Measurements from ENCODE around the gene CLDND2. TPM values are rescaled to one million over a fixed set of nuclear protein-coding genes. Genes with fewer than 3 reads are reported as not detected.

Gene CLDND2
- total and polyA plus RNA-seq, 2 experiments from 2014 or later, result 7.7 TPM; not detected in 1

- TF ChIP-seq REST (IDR thresholded peaks at IDR 0.05; ENCODE audit: unreplicated experiment) (no peak), EZH2 (IDR thresholded peaks at IDR 0.05; ENCODE audit: low read depth, unreplicated experiment) (no peak), ZNF114 (CRISPR knock-in tag; IDR thresholded peaks at IDR 0.05) (no peak), NANOG (IDR thresholded peaks at IDR 0.05; ENCODE audit: borderline replicate concordance) (no peak), CREB1 (CRISPR knock-in tag; IDR thresholded peaks at IDR 0.05; ENCODE audit: low read depth) (no peak), POLR2AphosphoS5 (IDR thresholded peaks at IDR 0.05; ENCODE audit: low read depth) (no peak), ZNF331 (CRISPR knock-in tag; IDR thresholded peaks at IDR 0.05; ENCODE audit: low read depth) (no peak), JUNB (IDR thresholded peaks at IDR 0.05; ENCODE audit: unreplicated experiment) (no peak), CTCF (conservative IDR thresholded peaks at IDR 0.05; ENCODE audit: low read depth in 2 of 2) (no peak), STAT1 (IDR thresholded peaks at IDR 0.05; ENCODE audit: unreplicated experiment) (no peak)
Observed at GRCh38 chr19:51345076-51345620, 23.7 kb downstream of the CLDND2 start (continued).

- H3K27me3 Mint-ChIP-seq (ENCODE audit: insufficient read depth, low read depth, poor library complexity), result peaks cover 22% of the 10 kb centered on the region
- peaks cover 7% of the 10 kb centered on the region; the same call in 2 of the 3 replicates for H3K36me3 Mint-ChIP-seq (ENCODE audit: low read depth)
- Histone ChIP-seq H3K4me3 (no peak overlapping the region), H3K4me2 (peak overlapping the region; percentile 66), H4K20me1 (replicated peaks; ENCODE audit: insufficient read depth) (no peaks in the 10 kb centered on the region; the same call in 1 of the 2 replicates), H3K9me2 (ENCODE audit: insufficient read depth) (no peaks in the 10 kb centered on the region), H3K27me3 (ENCODE audit: insufficient read depth) (peaks cover 16% of the 10 kb centered on the region), H3K4me1 (ENCODE audit: insufficient read depth) (peaks cover 24% of the 10 kb centered on the region), H3K36me3 (ENCODE audit: insufficient read depth) (no peaks in the 10 kb centered on the region), H3K27ac (ENCODE audit: low read depth) (no peak overlapping the region), H3K79me2 (replicated peaks; ENCODE audit: insufficient read depth) (no peaks in the 10 kb centered on the region), H3F3A (replicated peaks; ENCODE audit: low read depth) (no peaks in the 10 kb centered on the region), H2AFZ (no peak overlapping the region)
- no peak for TF ChIP-seq STAT1 (IDR thresholded peaks at IDR 0.05; ENCODE audit: unreplicated experiment)
- H3K9me3 Mint-ChIP-seq, result no peaks in the 10 kb centered on the region
- H3K27ac Mint-ChIP-seq, result no peak overlapping the region
- peaks cover 28% of the 10 kb centered on the region for H3K4me1 Mint-ChIP-seq
- H3K4me3 Mint-ChIP-seq, result peak overlapping the region; percentile 53
- no peak for ATAC-seq
- no peak for DNase-seq (ENCODE audit: low spot score)
Observed at GRCh38 chr19:51342631-51343569, 25.9 kb downstream of the CLDND2 start.

All from GM23338 (cell line).